ENCODE data around the gene CDKN2C. TPM values are rescaled to one million over a fixed set of nuclear protein-coding genes. Genes with fewer than 3 reads are reported as not detected.

The CDKN2C gene
- polyA plus RNA-seq, 1 donor from 2014 or later = 0.25 TPM

DNA sequence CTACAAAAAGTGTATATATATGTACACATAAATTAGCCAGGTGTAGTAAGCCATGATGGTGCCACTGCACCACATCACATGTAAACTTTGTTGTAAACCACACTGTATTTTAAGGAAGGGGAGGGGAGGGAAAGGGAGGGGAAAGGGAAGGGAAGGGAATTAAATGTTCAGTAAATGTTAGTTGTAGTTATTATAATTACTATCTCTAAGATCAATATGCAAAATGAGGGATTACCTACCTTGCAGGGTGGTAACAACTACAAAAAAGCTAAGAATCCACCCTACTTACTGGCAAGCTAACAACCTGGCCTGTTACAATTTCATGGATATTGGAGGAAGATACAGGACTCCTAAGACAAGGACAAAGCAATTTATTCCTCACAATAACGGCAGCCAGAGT lies 27.7 kb upstream of the CDKN2C start:
- peaks cover 8% of the 10 kb centered on the region for H3K79me2 ChIP-seq (replicated peaks; ENCODE audit: insufficient read depth, low read length)
- TF ChIP-seq MXI1 (conservative IDR thresholded peaks at IDR 0.05; ENCODE audit: poor library complexity, severe bottlenecking) (no peak), POLR2AphosphoS5 (IDR thresholded peaks at IDR 0.05) (no peak), EP300 (conservative IDR thresholded peaks at IDR 0.05; ENCODE audit: poor library complexity, severe bottlenecking) (no peak), RAD21 (conservative IDR thresholded peaks at IDR 0.05) (no peak), EZH2 (IDR thresholded peaks at IDR 0.05; ENCODE audit: borderline replicate concordance, insufficient read depth, low read length, poor library complexity, severe bottlenecking) (no peak), SMC3 (conservative IDR thresholded peaks at IDR 0.05; ENCODE audit: poor library complexity) (no peak), TAF1 (IDR thresholded peaks at IDR 0.05; ENCODE audit: low read depth) (no peak)
- TF ChIP-seq, protein P1, sequence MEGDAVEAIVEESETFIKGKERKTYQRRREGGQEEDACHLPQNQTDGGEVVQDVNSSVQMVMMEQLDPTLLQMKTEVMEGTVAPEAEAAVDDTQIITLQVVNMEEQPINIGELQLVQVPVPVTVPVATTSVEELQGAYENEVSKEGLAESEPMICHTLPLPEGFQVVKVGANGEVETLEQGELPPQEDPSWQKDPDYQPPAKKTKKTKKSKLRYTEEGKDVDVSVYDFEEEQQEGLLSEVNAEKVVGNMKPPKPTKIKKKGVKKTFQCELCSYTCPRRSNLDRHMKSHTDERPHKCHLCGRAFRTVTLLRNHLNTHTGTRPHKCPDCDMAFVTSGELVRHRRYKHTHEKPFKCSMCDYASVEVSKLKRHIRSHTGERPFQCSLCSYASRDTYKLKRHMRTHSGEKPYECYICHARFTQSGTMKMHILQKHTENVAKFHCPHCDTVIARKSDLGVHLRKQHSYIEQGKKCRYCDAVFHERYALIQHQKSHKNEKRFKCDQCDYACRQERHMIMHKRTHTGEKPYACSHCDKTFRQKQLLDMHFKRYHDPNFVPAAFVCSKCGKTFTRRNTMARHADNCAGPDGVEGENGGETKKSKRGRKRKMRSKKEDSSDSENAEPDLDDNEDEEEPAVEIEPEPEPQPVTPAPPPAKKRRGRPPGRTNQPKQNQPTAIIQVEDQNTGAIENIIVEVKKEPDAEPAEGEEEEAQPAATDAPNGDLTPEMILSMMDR (IDR thresholded peaks at IDR 0.05; ENCODE audit: poor library complexity, severe bottlenecking) = no peak
- TF ChIP-seq, protein P2, sequence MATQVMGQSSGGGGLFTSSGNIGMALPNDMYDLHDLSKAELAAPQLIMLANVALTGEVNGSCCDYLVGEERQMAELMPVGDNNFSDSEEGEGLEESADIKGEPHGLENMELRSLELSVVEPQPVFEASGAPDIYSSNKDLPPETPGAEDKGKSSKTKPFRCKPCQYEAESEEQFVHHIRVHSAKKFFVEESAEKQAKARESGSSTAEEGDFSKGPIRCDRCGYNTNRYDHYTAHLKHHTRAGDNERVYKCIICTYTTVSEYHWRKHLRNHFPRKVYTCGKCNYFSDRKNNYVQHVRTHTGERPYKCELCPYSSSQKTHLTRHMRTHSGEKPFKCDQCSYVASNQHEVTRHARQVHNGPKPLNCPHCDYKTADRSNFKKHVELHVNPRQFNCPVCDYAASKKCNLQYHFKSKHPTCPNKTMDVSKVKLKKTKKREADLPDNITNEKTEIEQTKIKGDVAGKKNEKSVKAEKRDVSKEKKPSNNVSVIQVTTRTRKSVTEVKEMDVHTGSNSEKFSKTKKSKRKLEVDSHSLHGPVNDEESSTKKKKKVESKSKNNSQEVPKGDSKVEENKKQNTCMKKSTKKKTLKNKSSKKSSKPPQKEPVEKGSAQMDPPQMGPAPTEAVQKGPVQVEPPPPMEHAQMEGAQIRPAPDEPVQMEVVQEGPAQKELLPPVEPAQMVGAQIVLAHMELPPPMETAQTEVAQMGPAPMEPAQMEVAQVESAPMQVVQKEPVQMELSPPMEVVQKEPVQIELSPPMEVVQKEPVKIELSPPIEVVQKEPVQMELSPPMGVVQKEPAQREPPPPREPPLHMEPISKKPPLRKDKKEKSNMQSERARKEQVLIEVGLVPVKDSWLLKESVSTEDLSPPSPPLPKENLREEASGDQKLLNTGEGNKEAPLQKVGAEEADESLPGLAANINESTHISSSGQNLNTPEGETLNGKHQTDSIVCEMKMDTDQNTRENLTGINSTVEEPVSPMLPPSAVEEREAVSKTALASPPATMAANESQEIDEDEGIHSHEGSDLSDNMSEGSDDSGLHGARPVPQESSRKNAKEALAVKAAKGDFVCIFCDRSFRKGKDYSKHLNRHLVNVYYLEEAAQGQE (IDR thresholded peaks at IDR 0.05; ENCODE audit: borderline replicate concordance) = no peak

DNA sequence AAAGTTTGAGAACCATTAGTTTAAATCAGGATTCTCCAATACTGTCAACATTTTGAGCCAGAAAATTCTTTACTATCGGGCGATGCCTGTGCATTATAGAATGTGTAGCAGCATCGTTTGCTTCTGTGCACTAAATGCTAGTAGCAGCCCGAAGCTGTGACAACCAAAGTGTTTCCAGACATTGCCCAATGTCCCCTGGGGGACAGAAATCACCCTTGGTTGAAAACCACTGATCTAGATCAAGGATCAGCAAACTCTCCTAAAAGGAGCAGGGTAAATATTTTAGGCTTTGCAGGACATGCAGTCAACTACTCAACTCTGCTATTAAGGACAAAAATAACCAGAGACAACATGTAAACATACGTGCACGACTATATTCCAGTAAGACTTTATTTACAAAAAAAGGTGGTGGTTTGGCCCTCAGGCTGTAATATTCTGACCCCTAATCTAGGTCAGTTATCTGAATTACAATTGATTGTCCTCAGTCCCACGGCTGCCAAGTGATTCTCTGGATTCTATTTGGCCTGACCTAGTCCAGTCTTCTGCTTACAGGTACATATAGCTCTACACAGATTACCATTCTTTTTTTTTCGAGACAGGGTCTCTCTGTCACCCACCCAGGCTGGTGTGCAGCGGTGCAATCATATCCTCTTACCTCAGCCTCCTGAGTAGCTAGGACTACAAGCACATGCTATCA lies 20.6 kb upstream of the CDKN2C start:
- Histone ChIP-seq H3K4me2 (ENCODE audit: low read length) (no peak overlapping the region), H3K79me2 (replicated peaks; ENCODE audit: insufficient read depth, low read length) (peaks cover 25% of the 10 kb centered on the region)

More for the DNA sequence above, 27.7 kb upstream of the CDKN2C start:
- Histone ChIP-seq H2AFZ (ENCODE audit: low read depth, low read length) (no peak overlapping the region), H3K9me3 (ENCODE audit: low read length) (no peaks in the 10 kb centered on the region), H3K4me2 (ENCODE audit: low read length) (no peak overlapping the region), H3K9ac (ENCODE audit: low read length) (no peak overlapping the region), H3K27ac (ENCODE audit: low read length) (no peak overlapping the region), H3K27me3 (ENCODE audit: insufficient read depth, low read depth, low read length) (no peaks in the 10 kb centered on the region), H3K9me2 (ENCODE audit: insufficient read depth, low read length) (no peaks in the 10 kb centered on the region), H3K36me3 (ENCODE audit: insufficient read depth, low read length) (peaks cover 6% of the 10 kb centered on the region), H3F3A (ENCODE audit: insufficient read depth, low read length, poor library complexity, severe bottlenecking) (no peaks in the 10 kb centered on the region), H3K4me3 (ENCODE audit: low read length) (no peak overlapping the region), H4K20me1 (ENCODE audit: insufficient read depth) (no peaks in the 10 kb centered on the region)

More for the DNA sequence above, 20.6 kb upstream of the CDKN2C start:
- H3K9me2 ChIP-seq (ENCODE audit: insufficient read depth, low read length) = no peaks in the 10 kb centered on the region
- no peaks in the 10 kb centered on the region for H3K9me3 ChIP-seq (ENCODE audit: low read length)
- no peak overlapping the region for H3K9ac ChIP-seq (ENCODE audit: low read length)
- H4K20me1 ChIP-seq (ENCODE audit: insufficient read depth) = no peaks in the 10 kb centered on the region
- H3K36me3 ChIP-seq (ENCODE audit: insufficient read depth, low read length) = no peaks in the 10 kb centered on the region
- H2AFZ ChIP-seq (ENCODE audit: low read depth, low read length) = no peak overlapping the region
- H3K4me3 ChIP-seq (ENCODE audit: low read length) = no peak overlapping the region
- H3F3A ChIP-seq (ENCODE audit: insufficient read depth, low read length, poor library complexity, severe bottlenecking) = no peaks in the 10 kb centered on the region
- no peaks in the 10 kb centered on the region for H3K27me3 ChIP-seq (ENCODE audit: insufficient read depth, low read depth, low read length)
- no peak overlapping the region for H3K27ac ChIP-seq (ENCODE audit: low read length)
- TF ChIP-seq RAD21 (conservative IDR thresholded peaks at IDR 0.05) = no peak
- no peak for TF ChIP-seq TAF1 (IDR thresholded peaks at IDR 0.05; ENCODE audit: low read depth)
- no peak for TF ChIP-seq SMC3 (conservative IDR thresholded peaks at IDR 0.05; ENCODE audit: poor library complexity)
- no peak for TF ChIP-seq MXI1 (conservative IDR thresholded peaks at IDR 0.05; ENCODE audit: poor library complexity, severe bottlenecking)
- no peak for TF ChIP-seq EZH2 (IDR thresholded peaks at IDR 0.05; ENCODE audit: borderline replicate concordance, insufficient read depth, low read length, poor library complexity, severe bottlenecking)
- TF ChIP-seq, protein P2 (IDR thresholded peaks at IDR 0.05; ENCODE audit: borderline replicate concordance) = no peak
- TF ChIP-seq EP300 (conservative IDR thresholded peaks at IDR 0.05; ENCODE audit: poor library complexity, severe bottlenecking) = no peak
- no peak for TF ChIP-seq POLR2AphosphoS5 (IDR thresholded peaks at IDR 0.05)
- TF ChIP-seq, protein P1 (IDR thresholded peaks at IDR 0.05; ENCODE audit: poor library complexity, severe bottlenecking) = no peak
